Trophoblast cell (in vitro differentiated cells and primary cell): ENCODE data around the gene MYO1D.

Experiments used
- DNase-seq, 2 donors: peaks; one replicate each; pipeline ENCODE4 v3.0.0-alpha.2; 2016
- H2AFZ ChIP-seq: 2 replicates; pipeline ENCODE4 v1.6.1; 2013; ENCODE audit warnings: low read length, moderate library complexity, mild to moderate bottlenecking; ENCODE audit not compliant: insufficient read depth, poor library complexity
- H2AK5ac ChIP-seq: 2 replicates; pipeline ENCODE4 v1.6.1; 2013; ENCODE audit warnings: mild to moderate bottlenecking, low read length
- H2BK120ac ChIP-seq: 2 replicates; pipeline ENCODE4 v1.6.1; 2013; ENCODE audit warnings: low read length, mild to moderate bottlenecking, moderate library complexity; ENCODE audit not compliant: insufficient read depth, poor library complexity
- H2BK12ac ChIP-seq: 2 replicates; pipeline ENCODE4 v1.6.1; 2013; ENCODE audit warnings: mild to moderate bottlenecking, low read length, moderate library complexity
- H2BK5ac ChIP-seq: 2 replicates; pipeline ENCODE4 v1.6.1; 2013; ENCODE audit warnings: low read length, low read depth, moderate library complexity, mild to moderate bottlenecking; ENCODE audit not compliant: poor library complexity
- H3K14ac ChIP-seq: 2 replicates; pipeline ENCODE4 v1.6.1; 2013; ENCODE audit warnings: mild to moderate bottlenecking, low read length
- H3K18ac ChIP-seq: 2 replicates; pipeline ENCODE4 v1.6.1; 2013; ENCODE audit warnings: mild to moderate bottlenecking, low read length
- H3K23ac ChIP-seq: 2 replicates; pipeline ENCODE4 v1.6.1; 2013; ENCODE audit warnings: low read length
- H3K27ac ChIP-seq: 2 replicates; pipeline ENCODE4 v1.5.1; 2013; ENCODE audit warnings: low read depth, mild to moderate bottlenecking, inconsistent platforms, low read length, moderate library complexity
- H3K27me3 ChIP-seq: 2 replicates; pipeline ENCODE4 v1.6.1; 2013; ENCODE audit warnings: inconsistent platforms, mild to moderate bottlenecking, low read length, moderate library complexity; ENCODE audit not compliant: insufficient read depth
- H3K36me3 ChIP-seq, 2 experiments: 1 replicate in 1 of 2; 2 replicates in 1 of 2; pipeline ENCODE4 v1.6.1; 2013; ENCODE audit warnings: low read length in 2 of 2, mild to moderate bottlenecking in 2 of 2, moderate library complexity in 1 of 2; ENCODE audit not compliant: insufficient read depth in 2 of 2, control insufficient read depth in 1 of 2
- H3K4ac ChIP-seq: 2 replicates; pipeline ENCODE4 v1.6.1; 2013; ENCODE audit warnings: low read depth, mild to moderate bottlenecking, low read length, moderate library complexity
- H3K4me1 ChIP-seq, 2 experiments: 1 replicate in 1 of 2; 2 replicates in 1 of 2; pipeline ENCODE4 v1.6.1; 2013; ENCODE audit warnings: low read length in 2 of 2, mild to moderate bottlenecking in 2 of 2, moderate library complexity in 1 of 2; ENCODE audit not compliant: insufficient read depth in 2 of 2, control insufficient read depth in 1 of 2
- H3K4me2 ChIP-seq: 2 replicates; pipeline ENCODE4 v1.6.1; 2013; ENCODE audit warnings: inconsistent platforms, mild to moderate bottlenecking, low read length, moderate library complexity
- H3K4me3 ChIP-seq: 2 replicates; pipeline ENCODE4 v1.5.1; 2013; ENCODE audit warnings: mild to moderate bottlenecking, low read depth, low read length, inconsistent platforms
- H3K79me1 ChIP-seq: one replicate; pipeline ENCODE4 v1.6.1; 2013; ENCODE audit warnings: low read length
- H3K79me2 ChIP-seq: 2 replicates; pipeline ENCODE4 v1.6.1; 2013; ENCODE audit warnings: low read length, mild to moderate bottlenecking; ENCODE audit not compliant: control insufficient read depth, insufficient read depth, poor library complexity
- H3K9ac ChIP-seq: 2 replicates; pipeline ENCODE4 v1.6.1; 2013; ENCODE audit warnings: mild to moderate bottlenecking, low read length
- H3K9me3 ChIP-seq: 2 replicates; pipeline ENCODE4 v1.6.1; 2013; ENCODE audit warnings: low read depth, mild to moderate bottlenecking, control low read depth, inconsistent platforms, low read length; ENCODE audit not compliant: insufficient read depth
- H4K12ac ChIP-seq: 2 replicates; pipeline ENCODE4 v1.6.1; 2013; ENCODE audit warnings: low read depth, mild to moderate bottlenecking, low read length, moderate library complexity
- H4K8ac ChIP-seq: 2 replicates; pipeline ENCODE4 v1.6.1; 2013; ENCODE audit warnings: low read depth, mild to moderate bottlenecking, low read length, moderate library complexity
- H4K91ac ChIP-seq: one replicate; pipeline ENCODE4 v1.6.1; 2013; ENCODE audit warnings: low read depth, mild to moderate bottlenecking, low read length, moderate library complexity
- WGBS: extraction: QIAGEN DNeasy Blood & Tissue Kit; methylation state at CpG from one replicate; pipeline ENCODE4 v1.1.7; 2013; ENCODE audit warnings: missing lambda C conversion rate; ENCODE audit not compliant: insufficient read length, insufficient coverage; ENCODE audit errors: extremely low coverage; 5-methylcytosine and 5-hydroxymethylcytosine counted together

The MYO1D gene

DNA sequence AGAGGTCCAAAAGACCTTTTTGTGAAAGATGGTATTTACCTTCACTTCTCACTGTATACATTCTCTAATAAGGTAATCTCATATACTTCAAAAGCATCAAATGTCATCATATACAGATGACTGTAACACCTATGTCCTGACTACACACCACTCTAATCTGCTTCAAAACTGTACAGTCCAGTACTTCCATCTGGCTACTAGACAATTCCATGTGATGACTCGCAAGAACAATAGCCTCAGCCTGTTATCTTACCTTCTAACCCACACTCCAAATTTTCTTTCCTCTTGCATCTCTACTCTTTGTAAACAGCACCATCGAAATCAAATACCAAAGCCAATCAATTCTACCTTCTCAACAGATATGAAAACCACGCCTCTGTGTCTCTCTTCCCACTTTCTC lies 24.1 kb downstream of the MYO1D start:
- Histone ChIP-seq H2AK5ac (no peak overlapping the region), H4K91ac (no peak overlapping the region), H3K9ac (no peak overlapping the region), H3K14ac (no peak overlapping the region), H3K4me1 (peaks cover 0 to 2% of the 10 kb centered on the region in 2 experiments), H3K36me3 (no peaks in the 10 kb centered on the region), H3K4me2 (no peak overlapping the region), H3K79me2 (no peaks in the 10 kb centered on the region), H2BK12ac (no peak overlapping the region), H3K4ac (no peak overlapping the region), H3K9me3 (no peaks in the 10 kb centered on the region), H2BK120ac (no peak overlapping the region), H3K18ac (no peak overlapping the region), H2AFZ (no peak overlapping the region), H3K27me3 (no peaks in the 10 kb centered on the region), H2BK5ac (no peak overlapping the region), H3K27ac (no peak overlapping the region), H3K4me3 (no peak overlapping the region), H4K12ac (no peak overlapping the region), H4K8ac (no peak overlapping the region), H3K23ac (no peak overlapping the region), H3K79me1 (no peaks in the 10 kb centered on the region)
- DNase-seq = no peak
- 100% methylated on average over 1 of the region's 3 CpGs for WGBS

DNA sequence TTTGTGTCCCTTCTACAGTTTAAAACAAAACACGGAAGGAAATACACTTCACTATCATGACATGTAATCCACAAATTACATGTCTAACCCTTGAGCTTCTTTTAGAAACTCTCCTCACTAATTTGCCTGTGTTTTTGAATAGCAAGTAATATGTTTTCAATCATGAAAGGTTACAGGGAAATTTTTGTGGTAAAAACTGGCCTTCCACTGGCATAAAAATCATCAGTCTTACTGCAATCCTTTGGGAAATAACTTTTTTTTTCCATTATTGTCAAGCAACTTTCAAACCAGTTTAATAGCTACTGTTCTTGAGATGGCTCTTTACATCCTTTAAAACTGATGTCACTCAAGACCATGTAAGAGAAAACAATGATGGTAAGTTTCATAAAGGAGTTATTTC lies 27.0 kb downstream of the MYO1D start:
- Histone ChIP-seq H2AK5ac (no peak overlapping the region), H3K4me1 (peaks cover 0 to 2% of the 10 kb centered on the region in 2 experiments), H3K79me1 (no peaks in the 10 kb centered on the region), H4K12ac (no peak overlapping the region), H4K8ac (no peak overlapping the region), H3K36me3 (no peaks in the 10 kb centered on the region), H3K14ac (no peak overlapping the region), H3K23ac (no peak overlapping the region), H2BK120ac (no peak overlapping the region), H3K9me3 (no peaks in the 10 kb centered on the region), H3K9ac (no peak overlapping the region), H3K79me2 (no peaks in the 10 kb centered on the region), H3K4me3 (no peak overlapping the region), H3K4ac (no peak overlapping the region), H2BK5ac (no peak overlapping the region), H3K18ac (no peak overlapping the region), H3K27me3 (no peaks in the 10 kb centered on the region), H3K4me2 (no peak overlapping the region), H2BK12ac (no peak overlapping the region), H4K91ac (no peak overlapping the region), H2AFZ (no peak overlapping the region), H3K27ac (no peak overlapping the region)
- DNase-seq = no peak
- no CpG with 5 or more reads among the region's 1 CpG for WGBS

DNA sequence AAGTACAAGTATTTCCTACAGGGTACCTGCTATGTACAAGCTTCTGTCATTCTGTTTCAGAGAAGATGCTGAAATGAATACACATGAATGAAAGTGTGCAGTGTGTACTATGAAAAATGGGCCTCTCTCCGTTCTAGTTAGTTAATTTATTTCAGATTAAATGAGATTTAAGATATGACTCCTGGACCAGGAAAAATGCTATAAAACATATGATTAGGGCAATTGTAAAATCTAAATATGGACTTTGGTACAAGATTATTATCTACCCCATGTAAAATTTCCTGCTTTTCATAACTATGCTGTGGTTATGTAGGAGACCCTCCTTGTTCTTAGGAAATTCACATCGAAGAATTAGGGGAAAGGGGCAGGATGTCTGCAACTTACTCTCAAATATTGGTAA lies 28.9 kb downstream of the MYO1D start:
- Histone ChIP-seq H3K4me3 (no peak overlapping the region), H3K14ac (no peak overlapping the region), H3K9me3 (no peaks in the 10 kb centered on the region), H3K79me1 (no peaks in the 10 kb centered on the region), H4K91ac (no peak overlapping the region), H2AK5ac (no peak overlapping the region), H3K27me3 (no peaks in the 10 kb centered on the region), H3K4me2 (no peak overlapping the region), H2BK120ac (no peak overlapping the region), H3K27ac (no peak overlapping the region), H4K8ac (no peak overlapping the region), H3K9ac (no peak overlapping the region), H4K12ac (no peak overlapping the region), H2AFZ (no peak overlapping the region), H3K4me1 (no peaks in the 10 kb centered on the region), H2BK5ac (no peak overlapping the region), H3K23ac (no peak overlapping the region), H3K79me2 (no peaks in the 10 kb centered on the region), H2BK12ac (no peak overlapping the region), H3K18ac (no peak overlapping the region), H3K36me3 (no peaks in the 10 kb centered on the region), H3K4ac (no peak overlapping the region)
- no peak for DNase-seq
- WGBS = no CpG with 5 or more reads among the region's 2 CpGs

DNA sequence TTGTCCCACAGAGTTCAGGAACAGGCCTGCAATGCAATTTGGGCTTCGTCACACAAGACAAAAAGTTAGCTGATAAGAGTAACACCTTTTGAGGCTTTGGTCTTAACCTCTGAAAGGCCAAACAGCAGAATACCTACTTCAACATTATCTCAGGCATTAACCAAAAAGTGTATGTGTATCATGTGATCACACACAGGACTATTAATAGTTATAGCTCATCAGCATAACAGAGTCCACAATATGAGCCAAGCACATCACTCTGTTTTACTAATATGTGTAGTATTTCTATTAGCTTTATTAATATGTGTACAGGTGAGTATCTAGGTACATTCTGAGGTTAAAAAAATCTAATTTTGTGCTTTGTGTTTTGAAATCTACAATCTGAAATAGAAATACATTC lies 30.8 kb downstream of the MYO1D start:
- Histone ChIP-seq H2BK12ac (no peak overlapping the region), H3K9ac (no peak overlapping the region), H3K27ac (no peak overlapping the region), H3K4ac (no peak overlapping the region), H4K91ac (no peak overlapping the region), H3K23ac (no peak overlapping the region), H2BK5ac (no peak overlapping the region), H3K9me3 (no peaks in the 10 kb centered on the region), H3K79me1 (no peaks in the 10 kb centered on the region), H3K4me3 (no peak overlapping the region), H2AK5ac (no peak overlapping the region), H3K14ac (no peak overlapping the region), H2AFZ (no peak overlapping the region), H3K79me2 (no peaks in the 10 kb centered on the region), H3K4me1 (no peaks in the 10 kb centered on the region), H4K12ac (no peak overlapping the region), H3K18ac (no peak overlapping the region), H3K36me3 (no peaks in the 10 kb centered on the region), H3K4me2 (no peak overlapping the region), H2BK120ac (no peak overlapping the region), H4K8ac (no peak overlapping the region), H3K27me3 (no peaks in the 10 kb centered on the region)
- no peak for DNase-seq
- WGBS = no CpG with 5 or more reads among the region's 1 CpG
